Body of pancreas (tissue), 4 donors: Measurements from ENCODE around the gene SSTR3. TPM values are rescaled to one million over a fixed set of nuclear protein-coding genes. Genes with fewer than 3 reads are reported as not detected.
"Not testable (repeated sequence)": the region's sequence is repeated elsewhere in the genome, so short reads cannot be mapped to it uniquely, and the experiment has no call there.

Experiments used
- ATAC-seq: fragments of 150-250 bp; one replicate; pipeline ENCODE4 v1.9.1; 2016
- DNase-seq, 4 donors: peaks; one replicate each; pipeline ENCODE4 v3.0.0-alpha.2; 2019
- H3K27ac ChIP-seq, 4 donors: fragments of 200-600 bp; sonication (generic); 1 replicate in 3 of 4; 2 replicates in 1 of 4; pipeline versions ENCODE4 v1.5.1 to v1.6.1; 2016 to 2019; ENCODE audit warnings: mild to moderate bottlenecking in 1 of 4, mixed read lengths in 1 of 4, moderate library complexity in 1 of 4
- H3K27me3 ChIP-seq, 2 donors: fragments of 200-600 bp; sonication (generic); one replicate each; pipeline ENCODE4 v1.6.0; 2016; ENCODE audit warnings: mild to moderate bottlenecking in 1 of 2
- H3K36me3 ChIP-seq, 2 donors: fragments of 200-600 bp; sonication (generic); replicated peaks in 1 of 2; 2 replicates each; pipeline ENCODE4 v1.5.1; 2016; ENCODE audit warnings: low read depth in 2 of 2; ENCODE audit not compliant: insufficient read depth in 1 of 2
- H3K4me1 ChIP-seq: fragments of 200-600 bp; sonication (generic); one replicate; pipeline ENCODE4 v1.6.0; 2016
- H3K4me3 ChIP-seq, 2 donors: fragments of 200-600 bp; sonication (generic); 1 replicate in 1 of 2; 2 replicates in 1 of 2; pipeline ENCODE4 v1.5.1; 2016 to 2019
- H3K9me3 ChIP-seq, 3 donors: fragments of 200-600 bp; sonication (generic); 1 replicate in 2 of 3; 2 replicates in 1 of 3; pipeline ENCODE4 v1.5.1; 2016
- CTCF ChIP-seq, 7 experiments: fragments of 450-650 bp in 4 of 7; fragments of 200-600 bp in 3 of 7; sonication (generic) in 3 of 7; IDR thresholded peaks; one replicate each; pipeline ENCODE4 v1.5.1; 2016 to 2019; ENCODE audit warnings: antibody characterized with exemption in 7 of 7
- POLR2A ChIP-seq, 3 donors: fragments of 450-650 bp; IDR thresholded peaks; one replicate each; pipeline ENCODE4 v1.6.1; 2016; ENCODE audit warnings: antibody characterized with exemption in 3 of 3, mild to moderate bottlenecking in 2 of 3
- WGBS, 2 donors: methylation state at CpG; one replicate each; pipeline ENCODE4 v1.1.5; 2017; 5-methylcytosine and 5-hydroxymethylcytosine counted together
- intact Hi-C: fragments of 100-400 bp; cut with DNase I; formaldehyde crosslinking; loops from one replicate; pipeline ENCODE4 v1.15.1; 2023
- total RNA-seq, 2 donors: library from RNA; depleted of rRNA; stranded (reverse); fragments of >200 nt; gene quantifications; one replicate each; pipeline ENCODE4 v1.1.0, GENCODE V29; 2016

SSTR3 gene
- total RNA-seq, 2 donors from 2014 or later: 1.3 to 4.2 TPM

- intact Hi-C loops: loop anchor here (5.0 kb wide), 1 partner anchor 42 kb away; no protein-coding TSS in a partner anchor
- DNase-seq: no peak
- Histone ChIP-seq H3K9me3 (no peaks in the 10 kb centered on the region), H3K4me1 (peaks cover 6% of the 10 kb centered on the region), H3K27ac (no peak overlapping the region), H3K4me3 (no peak overlapping the region), H3K36me3 (no peaks in the 10 kb centered on the region), H3K27me3 (no peaks in the 10 kb centered on the region)
- ATAC-seq: no peak
- no peak for TF ChIP-seq CTCF (IDR thresholded peaks at IDR 0.05)
- TF ChIP-seq POLR2A (IDR thresholded peaks at IDR 0.05): no peak
- 91 to 100% methylated on average over 1 to 5 of the region's 5 CpGs for WGBS, 2 donors
Measured at GRCh38 chr22:37204045-37204655, 8.1 kb downstream of the SSTR3 start.

DNA sequence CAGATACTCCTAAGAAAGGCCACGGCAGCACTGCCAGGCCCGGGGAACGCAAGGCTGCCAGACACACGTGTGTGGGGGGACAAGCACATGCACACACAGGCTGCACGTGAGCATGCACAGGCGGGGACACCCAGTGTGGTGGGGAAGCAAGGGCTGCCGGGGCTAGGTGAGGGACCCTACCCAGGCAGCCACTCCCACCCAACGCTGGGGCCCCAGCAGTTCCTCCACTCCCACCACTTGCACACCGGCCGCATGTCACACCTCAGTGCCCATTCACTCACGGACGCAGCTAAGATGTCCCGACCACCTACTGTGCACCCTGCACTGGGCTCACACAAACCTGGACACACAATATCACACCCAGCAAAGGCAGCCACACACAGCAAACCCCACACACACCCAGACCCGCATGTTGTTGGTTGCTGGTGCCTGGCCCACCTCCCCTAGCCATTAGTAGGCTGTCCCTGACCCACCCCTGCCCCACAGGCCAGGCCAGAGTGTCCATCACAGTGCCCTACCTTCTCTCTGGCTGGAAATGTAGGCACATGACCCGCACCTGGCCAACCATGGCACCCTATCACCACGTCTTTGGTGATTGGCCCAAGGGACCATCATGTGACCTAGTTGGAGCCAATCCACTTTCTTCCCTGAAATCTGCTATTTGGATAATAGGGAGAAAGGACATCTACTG, 8.8 kb downstream of the SSTR3 start:
- Histone ChIP-seq H3K27ac (no peak overlapping the region), H3K4me1 (peaks cover 6% of the 10 kb centered on the region), H3K9me3 (no peaks in the 10 kb centered on the region), H3K4me3 (no peak overlapping the region), H3K27me3 (no peaks in the 10 kb centered on the region), H3K36me3 (no peaks in the 10 kb centered on the region)
- TF ChIP-seq CTCF (IDR thresholded peaks at IDR 0.05) (no peak), POLR2A (IDR thresholded peaks at IDR 0.05) (no peak)
- intact Hi-C loops: loop anchor here (5.0 kb wide), 1 partner anchor 41 kb away; no protein-coding TSS in a partner anchor
- no peak for DNase-seq
- 78 to 85% methylated on average over 10 to 16 of the region's 16 CpGs for WGBS, 2 donors
- ATAC-seq: no peak

DNA sequence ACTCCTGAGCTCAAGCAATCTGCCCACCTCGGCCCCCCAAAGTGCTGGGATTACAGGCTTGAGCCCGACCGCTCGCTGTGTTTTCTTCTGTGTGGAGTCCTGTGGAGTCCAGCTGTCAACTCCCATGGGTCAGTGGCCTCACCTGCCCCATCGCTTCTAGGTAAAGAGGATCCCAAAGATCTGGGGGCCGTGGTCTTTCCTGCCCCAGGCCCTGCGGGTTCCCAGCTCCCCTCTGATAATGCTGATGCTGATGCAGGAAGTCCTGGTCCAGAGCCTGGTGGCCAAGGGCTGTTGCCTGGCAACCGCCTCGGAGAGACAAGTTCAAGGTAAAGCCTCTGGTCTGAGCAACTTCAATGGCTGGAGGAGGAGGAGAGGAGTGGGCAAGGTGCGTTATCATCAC, 9.6 kb downstream of the SSTR3 start:
- 77 to 81% methylated on average over 6 to 10 of the region's 10 CpGs for WGBS, 2 donors
- no peak for ATAC-seq
- no peak overlapping the region for H3K27ac ChIP-seq
- H3K27me3 ChIP-seq: no peaks in the 10 kb centered on the region
- no peak overlapping the region for H3K4me3 ChIP-seq
- H3K4me1 ChIP-seq: peaks cover 13% of the 10 kb centered on the region
- TF ChIP-seq POLR2A (IDR thresholded peaks at IDR 0.05) (no peak), CTCF (IDR thresholded peaks at IDR 0.05) (no peak)
- intact Hi-C loops: loop anchor here (5.0 kb wide), 1 partner anchor 40 kb away; no protein-coding TSS in a partner anchor
- no peak for DNase-seq
- no peaks in the 10 kb centered on the region for H3K9me3 ChIP-seq
- no peaks in the 10 kb centered on the region for H3K36me3 ChIP-seq

DNA sequence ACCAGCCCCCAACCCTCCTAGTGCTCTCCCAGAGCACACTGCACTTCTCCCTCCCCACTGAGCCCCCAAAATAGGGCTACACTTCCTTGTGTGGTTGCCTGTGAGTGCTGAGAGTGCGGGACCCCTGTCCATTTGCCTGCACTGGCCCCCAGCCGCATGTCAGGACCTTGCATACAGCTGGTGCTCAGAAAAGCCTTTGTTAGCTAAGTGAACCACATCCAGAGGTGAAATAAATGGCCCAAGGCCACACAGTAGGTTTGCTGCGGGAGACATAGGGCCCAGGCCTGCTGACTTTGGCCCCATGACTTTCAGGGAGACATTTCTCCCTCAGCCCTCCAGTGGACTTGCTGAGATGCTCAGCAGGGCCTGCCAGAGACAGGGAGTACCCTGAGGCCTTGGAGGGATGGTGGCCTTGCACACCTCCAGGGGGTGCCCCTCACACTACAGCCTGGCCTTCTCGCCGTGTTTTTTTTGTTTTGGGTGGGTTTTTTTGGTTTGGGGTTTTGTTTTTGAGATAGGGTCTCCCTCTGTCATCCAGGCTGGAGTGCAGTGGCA, 10.2 kb downstream of the SSTR3 start:
- DNase-seq (no peak), ATAC-seq (no peak)
- H3K4me1 ChIP-seq: peaks cover 19% of the 10 kb centered on the region
- no peaks in the 10 kb centered on the region for H3K27me3 ChIP-seq
- H3K4me3 ChIP-seq: no peak overlapping the region
- 78 to 86% methylated on average over 4 to 5 of the region's 5 CpGs for WGBS, 2 donors
- intact Hi-C loops: loop anchor here (5.0 kb wide), 1 partner anchor 40 kb away; no protein-coding TSS in a partner anchor
- TF ChIP-seq POLR2A (IDR thresholded peaks at IDR 0.05) (no peak), CTCF (IDR thresholded peaks at IDR 0.05) (no peak)
- H3K27ac ChIP-seq: no peak overlapping the region
- H3K9me3 ChIP-seq: no peaks in the 10 kb centered on the region
- no peaks in the 10 kb centered on the region for H3K36me3 ChIP-seq

GRCh38 chr22:37201443-37201820, 10.8 kb downstream of the SSTR3 start:
- H3K4me1 ChIP-seq: peaks cover 26% of the 10 kb centered on the region
- ATAC-seq, H3K4me3 ChIP-seq, DNase-seq, H3K27me3 ChIP-seq, H3K9me3 ChIP-seq, H3K27ac ChIP-seq, H3K36me3 ChIP-seq: not testable (repeated sequence)
- WGBS, 2 donors: 93 to 96% methylated on average over 6 of the region's 6 CpGs
- intact Hi-C loops: loop anchor here (5.0 kb wide), 1 partner anchor 39 kb away; no protein-coding TSS in a partner anchor
